T-helper 1 cell treated with Interleukin-12 subunit alpha and Interleukin-12 subunit beta and Interleukin-4 antibody, amounts not matched to agents 30 μg/mL and 1 μg/mL, for 36 hours (primary cell): Measurements from ENCODE around the gene PBOV1.

ENCODE experiments used
- H3K27ac Mint-ChIP-seq: one replicate; pipeline ENCODE4 v1.8.0; 2021; ENCODE audit warnings: mild to moderate bottlenecking, mixed read lengths
- H3K27me3 Mint-ChIP-seq: one replicate; pipeline ENCODE4 v1.8.0; 2021; ENCODE audit warnings: low read depth, mixed read lengths
- H3K36me3 Mint-ChIP-seq: one replicate; pipeline ENCODE4 v1.8.0; 2021; ENCODE audit warnings: low read depth, mixed read lengths
- H3K4me1 Mint-ChIP-seq: one replicate; pipeline ENCODE4 v1.8.0; 2021; ENCODE audit warnings: low read depth, mixed read lengths
- H3K4me3 Mint-ChIP-seq: one replicate; pipeline ENCODE4 v1.8.0; 2021; ENCODE audit warnings: mild to moderate bottlenecking, moderate library complexity, mixed read lengths
- H3K9me3 Mint-ChIP-seq: one replicate; pipeline ENCODE4 v1.8.0; 2021; ENCODE audit warnings: mixed read lengths

The PBOV1 gene

GRCh38 chr6:138205437-138206094, 12.7 kb downstream of the PBOV1 start:
- H3K4me1 Mint-ChIP-seq, result no peaks in the 10 kb centered on the region
- no peaks in the 10 kb centered on the region for H3K36me3 Mint-ChIP-seq
- no peaks in the 10 kb centered on the region for H3K9me3 Mint-ChIP-seq
- H3K27me3 Mint-ChIP-seq, result peaks cover 16% of the 10 kb centered on the region
- H3K27ac Mint-ChIP-seq, result no peak overlapping the region
- no peak overlapping the region for H3K4me3 Mint-ChIP-seq

GRCh38 chr6:138204792-138205384, 13.4 kb downstream of the PBOV1 start:
- no peaks in the 10 kb centered on the region for H3K36me3 Mint-ChIP-seq
- no peaks in the 10 kb centered on the region for H3K9me3 Mint-ChIP-seq
- H3K27ac Mint-ChIP-seq, result no peak overlapping the region
- H3K27me3 Mint-ChIP-seq, result peaks cover 16% of the 10 kb centered on the region
- no peaks in the 10 kb centered on the region for H3K4me1 Mint-ChIP-seq
- H3K4me3 Mint-ChIP-seq, result no peak overlapping the region

GRCh38 chr6:138204303-138204702, 14.0 kb downstream of the PBOV1 start:
- Mint-ChIP-seq H3K9me3 (no peaks in the 10 kb centered on the region), H3K4me3 (no peak overlapping the region), H3K27ac (no peak overlapping the region), H3K4me1 (no peaks in the 10 kb centered on the region), H3K36me3 (no peaks in the 10 kb centered on the region), H3K27me3 (peaks cover 16% of the 10 kb centered on the region)

- Mint-ChIP-seq H3K4me3 (no peak overlapping the region), H3K27me3 (peaks cover 12% of the 10 kb centered on the region)
Observed at GRCh38 chr6:138203315-138203714, 15.0 kb downstream of the PBOV1 start.

GRCh38 chr6:138201836-138202235, 16.5 kb downstream of the PBOV1 start:
- Mint-ChIP-seq H3K4me1 (no peaks in the 10 kb centered on the region), H3K9me3 (no peaks in the 10 kb centered on the region), H3K36me3 (no peaks in the 10 kb centered on the region), H3K27me3 (peaks cover 7% of the 10 kb centered on the region), H3K4me3 (no peak overlapping the region), H3K27ac (no peak overlapping the region)

More at GRCh38 chr6:138203315-138203714, 15.0 kb downstream of the PBOV1 start:
- no peaks in the 10 kb centered on the region for H3K4me1 Mint-ChIP-seq
- H3K9me3 Mint-ChIP-seq, result no peaks in the 10 kb centered on the region
- H3K27ac Mint-ChIP-seq, result no peak overlapping the region
- no peaks in the 10 kb centered on the region for H3K36me3 Mint-ChIP-seq

- H3K27ac Mint-ChIP-seq, result no peak overlapping the region
- no peaks in the 10 kb centered on the region for H3K36me3 Mint-ChIP-seq
- H3K4me1 Mint-ChIP-seq, result no peaks in the 10 kb centered on the region
- no peaks in the 10 kb centered on the region for H3K9me3 Mint-ChIP-seq
- no peak overlapping the region for H3K4me3 Mint-ChIP-seq
- H3K27me3 Mint-ChIP-seq, result no peaks in the 10 kb centered on the region
Observed at GRCh38 chr6:138198430-138199091, 19.7 kb downstream of the PBOV1 start.

GRCh38 chr6:138197570-138197969, 20.7 kb downstream of the PBOV1 start:
- no peak overlapping the region for H3K27ac Mint-ChIP-seq
- no peak overlapping the region for H3K4me3 Mint-ChIP-seq
- no peaks in the 10 kb centered on the region for H3K27me3 Mint-ChIP-seq
- no peaks in the 10 kb centered on the region for H3K4me1 Mint-ChIP-seq
- H3K9me3 Mint-ChIP-seq, result no peaks in the 10 kb centered on the region
- H3K36me3 Mint-ChIP-seq, result no peaks in the 10 kb centered on the region

GRCh38 chr6:138196122-138196738, 22.1 kb downstream of the PBOV1 start:
- H3K27me3 Mint-ChIP-seq, result no peaks in the 10 kb centered on the region
- no peak overlapping the region for H3K4me3 Mint-ChIP-seq
- no peaks in the 10 kb centered on the region for H3K36me3 Mint-ChIP-seq
- H3K9me3 Mint-ChIP-seq, result no peaks in the 10 kb centered on the region
- H3K27ac Mint-ChIP-seq, result no peak overlapping the region
- H3K4me1 Mint-ChIP-seq, result no peaks in the 10 kb centered on the region

GRCh38 chr6:138194287-138194686, 24.0 kb downstream of the PBOV1 start:
- Mint-ChIP-seq H3K4me1 (no peaks in the 10 kb centered on the region), H3K9me3 (no peaks in the 10 kb centered on the region), H3K36me3 (no peaks in the 10 kb centered on the region), H3K27me3 (peaks cover under 1% of the 10 kb centered on the region), H3K4me3 (no peak overlapping the region), H3K27ac (no peak overlapping the region)

GRCh38 chr6:138188278-138188941, 29.9 kb downstream of the PBOV1 start:
- Mint-ChIP-seq H3K9me3 (no peaks in the 10 kb centered on the region), H3K4me1 (no peaks in the 10 kb centered on the region), H3K4me3 (no peak overlapping the region), H3K36me3 (no peaks in the 10 kb centered on the region), H3K27me3 (peaks cover 8% of the 10 kb centered on the region), H3K27ac (no peak overlapping the region)

GRCh38 chr6:138187156-138187555, 31.1 kb downstream of the PBOV1 start:
- Mint-ChIP-seq H3K27ac (no peak overlapping the region), H3K36me3 (no peaks in the 10 kb centered on the region), H3K27me3 (peaks cover 14% of the 10 kb centered on the region), H3K4me3 (no peak overlapping the region), H3K4me1 (no peaks in the 10 kb centered on the region), H3K9me3 (no peaks in the 10 kb centered on the region)

GRCh38 chr6:138184230-138184629, 34.1 kb downstream of the PBOV1 start:
- no peaks in the 10 kb centered on the region for H3K36me3 Mint-ChIP-seq

GRCh38 chr6:138183790-138184134, 34.5 kb downstream of the PBOV1 start:
- Mint-ChIP-seq H3K4me3 (no peak overlapping the region), H3K9me3 (no peaks in the 10 kb centered on the region), H3K27ac (no peak overlapping the region), H3K27me3 (peaks cover 18% of the 10 kb centered on the region), H3K4me1 (no peaks in the 10 kb centered on the region), H3K36me3 (no peaks in the 10 kb centered on the region)

More at GRCh38 chr6:138184230-138184629, 34.1 kb downstream of the PBOV1 start:
- Mint-ChIP-seq H3K4me3 (no peak overlapping the region), H3K4me1 (no peaks in the 10 kb centered on the region), H3K27me3 (peaks cover 22% of the 10 kb centered on the region), H3K9me3 (no peaks in the 10 kb centered on the region), H3K27ac (no peak overlapping the region)

- H3K4me3 Mint-ChIP-seq, result no peak overlapping the region
- H3K9me3 Mint-ChIP-seq, result peaks cover 5% of the 10 kb centered on the region
- peaks cover 1% of the 10 kb centered on the region for H3K36me3 Mint-ChIP-seq
- peaks cover 21% of the 10 kb centered on the region for H3K27me3 Mint-ChIP-seq
- H3K4me1 Mint-ChIP-seq, result no peaks in the 10 kb centered on the region
- no peak overlapping the region for H3K27ac Mint-ChIP-seq
Observed at GRCh38 chr6:138182939-138183789, 35.1 kb downstream of the PBOV1 start.
